AG04450 (cell line): Measurements from ENCODE around the gene STPG4. TPM values are rescaled to one million over a fixed set of nuclear protein-coding genes. Genes with fewer than 3 reads are reported as not detected.

Source experiments
- CTCF ChIA-PET: fragments of 300-600, 350-600 bp; formaldehyde crosslinking; extraction: SDS; loops from one replicate; lab custom pipeline; 2022; ENCODE audit warnings: antibody characterized with exemption, inconsistent platforms; lab: Charles Lee
- POLR2A ChIA-PET: fragments of 350-600 bp; formaldehyde crosslinking; extraction: SDS; loops from one replicate; lab custom pipeline; 2021; ENCODE audit warnings: antibody characterized with exemption, inconsistent platforms; lab: Yijun Ruan, JAX
- DNase-seq: peaks from one replicate; pipeline ENCODE4 v3.0.0-alpha.2; 2011; ENCODE audit warnings: low read depth, low spot score
- H3K27ac ChIP-seq: one replicate; pipeline ENCODE4 v1.5.1; 2012; ENCODE audit warnings: low read depth, low read length, control low read depth
- H3K27me3 ChIP-seq: one replicate; pipeline ENCODE4 v1.6.0; 2012; ENCODE audit warnings: low read length; ENCODE audit not compliant: control insufficient read depth, insufficient read depth
- H3K4me3 ChIP-seq: 2 replicates; pipeline ENCODE4 v1.5.1; 2011; ENCODE audit warnings: mild to moderate bottlenecking, low read depth, low read length, control low read depth
- H3K9me3 ChIP-seq: 2 replicates; pipeline ENCODE4 v1.5.1; 2012; ENCODE audit warnings: low read length; ENCODE audit not compliant: control insufficient read depth, insufficient read depth
- polyA minus RNA-seq: library from RNA; depleted of rRNA, polyadenylated mRNA; stranded (reverse); fragments of >200 nt; gene quantifications from 2 replicates; pipeline ENCODE4 v1.2.3, GENCODE V29; 2011; rRNA and poly(A)+ RNA removed
- polyA plus RNA-seq: library from polyadenylated mRNA; depleted of rRNA; stranded (reverse); fragments of >200 nt; gene quantifications from 2 replicates; pipeline ENCODE4 v1.2.3, GENCODE V29; 2011; rRNA removed
- TF ChIP-seq, protein P1 (sequence below): IDR thresholded peaks from 2 replicates; pipeline ENCODE4 v1.5.1; 2011; ENCODE audit warnings: low read depth, low read length, control low read depth, inconsistent platforms

The STPG4 gene, protein sequence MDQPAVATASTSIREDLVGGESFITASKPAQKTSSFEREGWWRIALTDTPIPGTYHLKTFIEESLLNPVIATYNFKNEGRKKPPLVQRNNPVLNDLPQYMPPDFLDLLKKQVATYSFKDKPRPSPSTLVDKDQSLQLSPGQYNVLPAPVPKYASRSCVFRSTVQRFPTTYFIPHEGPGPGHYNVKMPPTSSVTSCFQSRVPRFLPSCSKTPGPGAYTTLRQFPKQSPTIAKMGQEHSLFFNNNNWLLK
- 0.05 and 0.14 TPM in 2 replicates for polyA plus RNA-seq
- 1.1 TPM in 1 of 2 replicates, not detected in the other for polyA minus RNA-seq

DNA sequence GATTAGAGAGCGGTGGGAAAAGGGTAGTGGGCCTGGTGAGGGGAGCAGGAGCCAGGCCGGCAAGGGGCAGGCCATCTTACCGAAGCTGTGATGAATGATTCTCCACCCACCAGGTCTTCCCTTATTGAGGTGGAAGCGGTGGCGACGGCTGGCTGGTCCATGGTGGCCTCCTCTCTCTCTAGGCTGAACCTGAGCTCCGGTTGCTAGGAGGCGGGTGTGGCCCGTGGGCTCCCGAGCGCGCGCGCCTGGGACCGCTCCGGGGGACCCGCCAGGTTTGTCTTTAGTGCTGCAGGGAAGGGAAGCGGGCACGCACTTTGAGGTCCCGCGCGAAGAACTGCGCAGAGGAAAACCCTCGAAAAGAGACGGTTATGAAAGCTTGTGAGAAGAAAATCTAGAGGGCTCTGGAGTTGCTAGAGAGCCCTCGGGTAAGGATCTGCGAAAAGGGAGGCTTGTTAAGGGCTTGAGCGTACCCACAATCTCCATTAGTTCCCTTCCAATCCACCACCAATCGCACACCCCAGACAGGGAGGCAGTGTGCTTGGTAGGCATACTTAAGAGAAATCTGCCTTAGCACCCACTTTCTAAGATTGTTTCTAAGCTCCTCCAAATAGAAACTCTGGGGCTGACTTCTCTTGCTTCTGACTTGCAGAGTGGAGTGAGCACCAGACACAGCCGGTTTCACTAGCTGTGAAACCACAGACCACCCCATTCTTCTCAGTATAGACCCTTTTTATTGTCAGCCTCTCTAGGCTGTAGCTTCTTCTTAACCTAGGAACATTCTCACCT is at the start of gene STPG4:
Gene STPG4, minus strand, starts transcription at position 218 of the 786 bp plus-strand sequence. Its CDS starts 57 bp downstream, at position 161.
- POLR2A ChIA-PET = no interaction called here
- Histone ChIP-seq H3K27me3 (no peaks in the 10 kb centered on the region), H3K4me3 (no peak within 1 kb of the TSS), H3K27ac (no peak within 1 kb of the TSS), H3K9me3 (no peaks in the 10 kb centered on the region)
- CTCF ChIA-PET = interaction anchor here (1.3 kb wide), 1 partner anchor 168 kb away, joined by 9 read pairs; no protein-coding TSS in a partner anchor
- DNase-seq = no peak
- TF ChIP-seq, protein P1, sequence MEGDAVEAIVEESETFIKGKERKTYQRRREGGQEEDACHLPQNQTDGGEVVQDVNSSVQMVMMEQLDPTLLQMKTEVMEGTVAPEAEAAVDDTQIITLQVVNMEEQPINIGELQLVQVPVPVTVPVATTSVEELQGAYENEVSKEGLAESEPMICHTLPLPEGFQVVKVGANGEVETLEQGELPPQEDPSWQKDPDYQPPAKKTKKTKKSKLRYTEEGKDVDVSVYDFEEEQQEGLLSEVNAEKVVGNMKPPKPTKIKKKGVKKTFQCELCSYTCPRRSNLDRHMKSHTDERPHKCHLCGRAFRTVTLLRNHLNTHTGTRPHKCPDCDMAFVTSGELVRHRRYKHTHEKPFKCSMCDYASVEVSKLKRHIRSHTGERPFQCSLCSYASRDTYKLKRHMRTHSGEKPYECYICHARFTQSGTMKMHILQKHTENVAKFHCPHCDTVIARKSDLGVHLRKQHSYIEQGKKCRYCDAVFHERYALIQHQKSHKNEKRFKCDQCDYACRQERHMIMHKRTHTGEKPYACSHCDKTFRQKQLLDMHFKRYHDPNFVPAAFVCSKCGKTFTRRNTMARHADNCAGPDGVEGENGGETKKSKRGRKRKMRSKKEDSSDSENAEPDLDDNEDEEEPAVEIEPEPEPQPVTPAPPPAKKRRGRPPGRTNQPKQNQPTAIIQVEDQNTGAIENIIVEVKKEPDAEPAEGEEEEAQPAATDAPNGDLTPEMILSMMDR = no peak

DNA sequence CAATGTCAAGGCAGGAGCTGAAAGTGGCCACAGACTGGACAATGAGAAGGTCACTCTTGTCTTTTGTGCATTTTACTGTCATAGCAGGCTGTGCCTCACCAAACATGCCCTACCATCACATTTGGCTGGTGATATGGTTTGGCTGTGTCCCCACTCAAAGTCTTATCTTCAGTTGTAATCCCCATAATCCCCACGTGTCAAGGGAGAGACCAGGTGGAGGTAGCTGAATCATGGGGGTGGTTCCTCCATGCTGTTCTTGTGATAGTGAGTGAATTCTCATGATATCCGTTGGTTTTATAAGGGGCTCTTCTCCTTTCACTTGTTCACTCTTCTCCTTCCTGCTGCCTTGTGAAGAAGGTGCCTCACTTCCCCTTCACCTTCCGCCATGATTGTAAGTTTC is 49.6 kb upstream of the STPG4 start:
- Histone ChIP-seq H3K27me3 (no peaks in the 10 kb centered on the region), H3K4me3 (no peak overlapping the region), H3K9me3 (no peaks in the 10 kb centered on the region), H3K27ac (no peak overlapping the region)
- TF ChIP-seq, protein P1 = no peak
- POLR2A ChIA-PET = no interaction called here
- CTCF ChIA-PET = no interaction called here
- no peak for DNase-seq

DNA sequence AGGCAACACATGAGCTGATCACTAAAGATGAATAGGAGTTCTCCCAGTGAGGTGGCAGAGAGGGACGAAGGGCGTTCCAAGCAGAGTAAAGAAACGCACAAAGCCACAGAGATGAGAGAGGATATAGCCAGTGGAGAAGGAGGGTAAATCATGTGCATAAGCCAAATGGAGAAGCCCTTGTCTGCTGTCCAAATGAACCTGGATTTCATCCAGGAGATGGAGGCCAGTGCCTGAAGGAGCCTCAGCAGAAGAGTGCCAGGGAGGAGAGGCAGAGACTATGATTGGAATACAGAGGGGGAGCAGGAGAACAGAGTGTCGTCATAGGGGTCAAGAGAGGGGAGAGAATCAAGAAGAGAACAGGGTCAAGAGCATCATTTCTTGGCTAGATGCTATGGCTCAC is 48.9 kb upstream of the STPG4 start:
- no peak overlapping the region for H3K27ac ChIP-seq
- ChIA-PET POLR2A (no interaction called here), CTCF (no interaction called here)
- TF ChIP-seq, protein P1 = no peak
- DNase-seq = no peak
- no peak overlapping the region for H3K4me3 ChIP-seq
- no peaks in the 10 kb centered on the region for H3K27me3 ChIP-seq
- H3K9me3 ChIP-seq = no peaks in the 10 kb centered on the region

DNA sequence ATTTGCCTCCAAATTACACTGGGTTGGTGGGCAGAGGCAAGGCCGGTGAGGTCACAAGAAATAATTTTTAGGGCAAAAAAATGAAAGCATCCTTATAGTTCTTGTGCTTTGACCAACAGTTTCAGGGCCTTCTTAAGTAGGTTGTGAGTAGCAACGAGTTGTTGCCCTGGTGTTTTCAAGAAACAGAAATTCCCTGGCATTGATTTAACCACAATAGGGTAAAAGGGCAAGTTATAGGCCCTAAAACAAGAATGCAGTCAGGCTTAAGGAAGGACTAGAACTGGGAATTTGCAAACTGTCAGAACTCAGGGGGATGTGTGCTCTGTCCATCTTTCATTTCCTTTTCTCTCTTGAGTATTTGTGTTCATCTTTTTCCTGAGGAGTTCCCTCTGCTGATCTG is 46.1 kb upstream of the STPG4 start:
- Histone ChIP-seq H3K27ac (no peak overlapping the region), H3K27me3 (no peaks in the 10 kb centered on the region), H3K9me3 (no peaks in the 10 kb centered on the region), H3K4me3 (no peak overlapping the region)
- ChIA-PET CTCF (no interaction called here), POLR2A (no interaction called here)
- TF ChIP-seq, protein P1 = no peak
- DNase-seq = no peak

DNA sequence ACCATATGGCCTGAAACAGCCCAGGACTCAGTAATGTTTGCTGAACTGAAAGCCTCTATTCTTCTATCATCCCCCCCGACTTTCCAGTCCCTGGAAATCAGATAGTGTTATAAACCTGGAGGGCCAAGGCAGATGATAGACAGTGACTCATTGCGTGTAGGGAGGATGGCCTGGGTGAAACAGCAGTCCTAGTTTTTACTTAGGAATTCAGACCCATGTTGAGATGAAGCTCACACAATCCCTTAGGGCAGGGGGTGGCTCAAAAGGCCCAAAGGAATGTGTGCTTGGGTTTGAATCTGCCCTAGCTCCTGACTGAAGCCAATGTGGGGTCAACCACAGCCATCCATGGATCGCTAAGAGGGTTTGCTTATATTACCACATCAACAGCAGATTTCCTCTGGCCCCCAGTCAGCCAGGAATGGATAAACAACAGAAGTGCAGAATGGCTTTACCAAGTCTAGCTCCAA is 43.9 kb upstream of the STPG4 start:
- H3K27me3 ChIP-seq = no peaks in the 10 kb centered on the region
- H3K9me3 ChIP-seq = no peaks in the 10 kb centered on the region
- no peak overlapping the region; the same call in 1 of the 2 replicates for H3K4me3 ChIP-seq
- H3K27ac ChIP-seq = peak overlapping the region; percentile 80
- ChIA-PET CTCF (no interaction called here), POLR2A (interaction anchor here (0.6 to 1.3 kb wide), 19 partner anchors 9 to 155 kb away, joined by 3 to 10 read pairs (median 4); no protein-coding TSS in a partner anchor)
- TF ChIP-seq, protein P1 = no peak
- DNase-seq = peak; percentile 99
